GM08714 (cell line): Measurements from ENCODE around the gene DYRK1A.

ENCODE experiments used
- H3K4me3 ChIP-seq: fragments of 200-500 bp; sonication (Bioruptor generic); 2 replicates; pipeline ENCODE4 v1.5.1; 2014; ENCODE audit warnings: mild to moderate bottlenecking, low read length, inconsistent platforms
- ZNF274 ChIP-seq: IDR thresholded peaks from 2 replicates; pipeline ENCODE4 v1.6.1; 2012; ENCODE audit warnings: mild to moderate bottlenecking, low read depth, low read length

Gene DYRK1A

DNA sequence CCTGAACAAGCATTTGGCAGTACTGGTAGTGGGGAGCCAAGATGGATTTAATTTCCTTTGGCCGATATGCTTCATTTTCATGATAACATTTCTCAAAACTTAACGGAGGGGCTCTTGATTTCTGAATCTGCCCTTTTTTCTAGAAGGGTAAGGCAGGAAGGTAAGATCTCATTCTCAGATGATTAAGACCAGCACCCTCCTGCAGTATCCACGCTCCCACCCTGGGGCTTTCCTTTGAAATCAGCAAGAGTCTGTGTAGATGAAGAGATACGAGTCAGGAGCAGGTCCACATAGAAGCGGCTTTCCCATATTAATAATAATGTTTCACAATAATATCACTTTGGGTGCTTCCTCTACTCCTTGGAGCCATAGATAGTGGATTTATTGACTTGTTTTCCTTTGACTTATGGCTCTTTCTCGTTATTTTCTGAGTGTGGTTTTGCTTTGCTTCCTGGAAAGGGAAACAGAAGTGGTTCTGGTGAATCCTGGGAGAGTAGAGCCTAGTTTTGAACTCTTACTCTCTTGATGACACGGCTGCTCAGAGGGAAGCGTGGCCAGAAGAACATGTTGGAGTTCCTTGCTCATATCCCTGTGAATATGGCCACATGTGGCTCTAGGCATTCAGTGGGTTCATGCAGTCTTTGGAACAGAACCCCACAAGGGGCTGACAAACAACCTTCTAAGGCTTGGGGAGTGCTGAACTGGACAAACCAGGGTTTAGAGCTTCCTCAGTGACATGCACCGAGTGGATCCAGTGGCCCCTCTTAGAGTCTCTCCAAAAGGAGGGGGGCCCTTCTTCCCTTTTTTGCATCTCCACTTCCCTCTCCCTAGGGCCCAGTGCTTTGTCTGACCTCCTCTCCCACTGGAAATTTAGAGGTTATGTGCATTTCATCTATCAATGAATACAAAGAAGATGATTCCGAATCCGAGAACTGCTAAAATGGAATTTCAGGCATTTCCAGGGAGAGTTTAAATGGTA is 195.7 kb downstream of the DYRK1A start:
- TF ChIP-seq ZNF274 = no peak
- no peak overlapping the region for H3K4me3 ChIP-seq

- peak overlapping the region; percentile 76 for H3K4me3 ChIP-seq
- no peak for TF ChIP-seq ZNF274
Observed at GRCh38 chr21:37562920-37563640, 196.5 kb downstream of the DYRK1A start.

GRCh38 chr21:37563641-37564340 is 197.2 kb downstream of the DYRK1A start:
- H3K4me3 ChIP-seq = peak overlapping the region; percentile 76
- no peak for TF ChIP-seq ZNF274

GRCh38 chr21:37564341-37564923 is 197.9 kb downstream of the DYRK1A start:
- peak overlapping the region; percentile 76; the same call in 1 of the 2 replicates for H3K4me3 ChIP-seq
- no peak for TF ChIP-seq ZNF274

DNA sequence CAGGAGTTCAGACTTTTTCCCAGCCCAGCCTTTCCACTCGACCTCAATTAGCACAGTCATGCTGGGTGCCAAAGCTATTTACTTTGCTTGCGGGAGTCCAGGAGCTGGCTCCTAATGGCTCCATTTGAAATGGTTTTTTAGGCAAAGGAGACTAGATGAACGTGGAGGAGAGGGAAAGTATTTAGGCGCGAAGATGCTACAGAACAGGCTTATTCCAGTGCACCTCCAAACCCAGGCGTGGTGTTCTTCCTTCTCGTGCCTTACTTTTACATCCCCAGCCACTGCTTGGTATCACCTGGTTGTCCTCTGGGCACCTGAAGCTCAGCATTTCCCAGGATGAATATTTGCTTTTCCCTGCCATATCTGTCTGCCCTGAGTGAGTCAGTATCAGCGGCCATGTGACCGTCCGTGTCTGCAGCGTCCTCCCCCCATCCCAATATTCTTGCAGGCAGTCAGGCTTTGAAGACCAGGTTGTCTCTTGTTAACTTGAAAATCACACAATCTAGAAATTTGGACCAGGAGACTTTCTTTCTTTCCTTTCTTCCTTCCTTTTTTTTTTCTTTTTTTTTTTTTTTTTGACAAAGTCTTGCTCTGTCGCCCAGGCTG is 198.5 kb downstream of the DYRK1A start:
- TF ChIP-seq ZNF274 = no peak
- no peak overlapping the region; the same call in 1 of the 2 replicates for H3K4me3 ChIP-seq

DNA sequence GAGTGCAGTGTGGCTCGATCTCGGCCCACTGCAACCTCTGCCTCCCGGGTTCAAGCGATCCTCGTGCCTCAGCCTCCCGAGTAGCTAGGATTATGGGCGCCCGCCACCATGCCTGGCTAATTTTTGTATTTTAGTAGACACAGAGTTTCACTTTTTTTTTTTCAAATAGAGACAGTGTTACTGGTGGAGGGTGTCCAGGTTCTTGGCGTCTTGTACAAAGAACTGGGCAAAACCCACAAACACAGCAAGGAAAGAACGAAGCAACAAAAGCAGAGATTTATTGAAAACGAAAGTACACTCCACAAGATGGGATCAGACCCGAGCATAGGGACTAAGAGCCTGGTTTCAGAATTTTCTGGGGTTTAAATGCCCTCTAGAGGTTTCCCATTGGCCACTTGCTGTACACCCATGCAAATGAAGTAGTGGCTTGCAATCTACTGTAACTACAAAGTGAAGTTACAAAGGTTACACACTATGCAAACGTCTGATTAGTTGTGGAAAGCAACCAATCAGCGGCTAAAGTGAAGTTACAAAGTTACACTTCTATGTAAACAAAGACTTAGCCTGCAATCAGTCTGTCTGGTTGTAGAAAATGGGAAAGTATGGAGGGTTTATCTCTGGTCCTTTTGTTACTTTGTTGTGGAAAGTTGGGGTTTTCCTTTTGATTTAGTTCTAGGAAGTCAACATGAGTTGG is 199.1 kb downstream of the DYRK1A start:
- H3K4me3 ChIP-seq = no peak overlapping the region
- TF ChIP-seq ZNF274 = no peak

GRCh38 chr21:37566790-37567615 is 200.4 kb downstream of the DYRK1A start:
- no peak for TF ChIP-seq ZNF274
- no peak overlapping the region for H3K4me3 ChIP-seq

- H3K4me3 ChIP-seq = no peak overlapping the region
- no peak for TF ChIP-seq ZNF274
Observed at GRCh38 chr21:37568415-37568814, 201.8 kb downstream of the DYRK1A start.

GRCh38 chr21:37568916-37569315 is 202.3 kb downstream of the DYRK1A start:
- H3K4me3 ChIP-seq = no peak overlapping the region
- TF ChIP-seq ZNF274 = no peak

- no peak overlapping the region for H3K4me3 ChIP-seq
- no peak for TF ChIP-seq ZNF274
Observed at GRCh38 chr21:37571442-37571841, 204.9 kb downstream of the DYRK1A start.

DNA sequence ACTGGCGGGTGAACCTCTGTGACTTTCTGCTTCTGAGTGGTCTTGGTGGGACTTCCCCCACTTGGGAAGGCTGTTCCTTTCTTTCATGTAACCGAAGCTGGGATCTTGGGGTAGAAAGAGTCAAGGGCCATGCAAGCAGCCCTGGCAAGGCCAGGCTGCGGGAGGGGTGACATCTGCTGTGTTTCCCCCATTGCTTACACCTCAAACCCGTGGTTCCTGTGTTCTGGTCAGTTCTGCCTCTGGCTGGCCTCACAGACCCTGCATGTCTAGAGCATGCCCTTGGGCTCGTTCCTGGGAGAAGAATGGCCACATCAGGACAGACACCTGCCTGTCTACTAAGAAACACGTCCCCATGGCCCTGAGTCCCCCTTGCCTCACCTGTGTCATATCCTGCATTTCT is 207.7 kb downstream of the DYRK1A start:
- no peak for TF ChIP-seq ZNF274
- H3K4me3 ChIP-seq = no peak overlapping the region

DNA sequence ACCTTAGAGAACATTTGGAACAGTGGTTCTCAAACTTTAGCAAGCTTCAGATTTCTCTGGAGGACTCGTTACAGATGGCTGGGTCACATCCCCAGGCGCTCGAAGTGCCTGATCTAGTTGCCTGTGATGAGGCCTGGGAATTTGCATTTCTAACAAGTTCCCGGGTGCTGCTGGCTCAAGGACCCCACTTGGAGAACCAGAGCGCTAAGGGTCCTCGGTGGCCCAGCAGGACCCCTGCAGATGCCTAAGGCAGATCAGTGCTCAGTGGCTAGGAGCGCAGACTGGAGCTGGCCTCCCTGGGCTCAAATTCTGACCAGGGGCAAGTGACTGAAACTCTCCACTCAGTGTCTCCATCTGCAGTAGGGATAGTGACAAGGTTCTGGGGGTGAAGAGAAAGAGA is 208.2 kb downstream of the DYRK1A start:
- no peak overlapping the region for H3K4me3 ChIP-seq
- no peak for TF ChIP-seq ZNF274
